GM04504 (cell line): ENCODE results near the gene F2RL2.

Source experiments
- DNase-seq: peaks from one replicate; pipeline ENCODE4 v3.0.0-alpha.2; 2012; ENCODE audit warnings: low read depth

Gene F2RL2

DNA sequence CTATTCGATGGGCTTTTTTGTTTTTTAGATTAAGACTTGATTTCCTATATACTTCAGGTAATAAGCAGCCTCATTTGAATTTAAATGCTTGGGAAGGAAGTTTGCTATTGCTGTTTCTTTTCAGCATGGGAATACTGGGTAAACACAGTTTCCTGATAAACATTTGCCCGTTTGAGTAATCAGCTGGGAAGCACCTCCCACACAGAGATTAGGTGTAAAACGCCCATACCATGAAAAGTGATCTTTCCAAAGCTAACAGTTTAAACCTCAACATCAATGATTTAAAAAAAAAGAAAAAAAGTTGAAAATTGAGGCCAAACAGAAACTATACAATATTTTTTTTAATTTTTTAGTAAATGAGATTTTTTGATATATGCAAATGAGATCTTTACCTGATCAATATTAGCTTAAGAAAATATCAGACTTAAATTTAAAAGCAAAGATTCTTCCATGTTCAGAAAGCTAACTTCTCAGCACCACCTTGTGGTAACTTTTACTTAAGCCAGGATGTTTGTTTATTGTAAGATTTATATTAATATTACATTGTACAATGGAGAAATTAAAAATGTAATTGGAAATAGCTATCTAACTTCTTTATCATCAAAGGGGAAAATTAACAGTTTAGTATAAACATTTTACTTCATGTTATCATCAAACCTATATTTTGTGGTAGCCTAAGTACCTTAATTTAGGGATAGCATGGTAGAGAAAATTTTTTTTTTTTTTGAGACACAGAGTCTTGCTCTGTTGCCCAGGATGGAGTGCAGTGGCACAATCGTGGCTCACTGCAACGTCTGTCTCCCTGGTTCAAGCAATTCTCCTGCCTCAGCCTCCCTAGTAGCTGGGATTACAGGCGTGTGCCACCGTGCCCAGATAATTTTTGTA is 39.8 kb downstream of the F2RL2 start:
- DNase-seq: no peak

DNA sequence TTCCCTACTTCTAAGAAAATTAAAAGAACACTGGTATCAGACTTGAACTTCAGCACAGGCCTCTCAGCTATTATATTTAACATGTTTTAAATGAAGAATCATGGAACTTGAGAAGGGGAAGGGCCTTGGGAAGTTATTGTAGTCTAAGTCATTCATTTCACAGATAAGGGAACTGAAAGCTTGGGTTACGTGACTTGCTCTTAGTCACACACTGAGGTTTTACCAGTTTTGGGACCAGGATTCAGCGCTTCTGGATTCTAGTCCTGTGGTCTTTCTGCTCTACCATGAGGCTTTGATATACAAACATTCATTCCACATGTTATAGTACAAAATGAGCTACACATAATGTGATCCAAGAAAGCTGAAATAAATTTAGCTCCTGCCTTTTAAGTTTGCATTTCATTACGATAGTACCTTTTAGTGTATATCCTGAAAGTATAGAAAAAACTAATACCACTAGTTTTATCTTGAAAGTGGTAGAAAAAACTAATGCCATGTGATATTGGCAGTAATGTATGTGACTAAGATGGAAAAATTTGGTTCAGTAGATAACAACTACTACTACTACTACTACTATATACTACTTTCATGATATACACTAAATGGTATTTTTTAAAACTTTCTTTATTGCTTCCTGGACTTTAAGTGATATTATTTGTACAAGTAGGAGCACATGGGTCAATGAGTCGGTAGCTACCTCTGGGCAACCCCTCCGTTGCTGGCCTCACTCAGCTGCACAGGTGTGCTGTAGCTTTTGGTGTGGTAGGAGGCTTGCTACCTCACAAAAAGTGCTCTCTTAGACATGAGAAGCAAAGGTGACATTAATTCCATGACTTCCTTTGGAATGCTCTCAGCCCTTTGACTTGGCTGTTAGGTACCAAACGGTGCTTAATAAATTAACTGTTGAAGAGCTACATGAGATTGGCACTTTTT is 40.7 kb downstream of the F2RL2 start:
- DNase-seq: no peak

DNA sequence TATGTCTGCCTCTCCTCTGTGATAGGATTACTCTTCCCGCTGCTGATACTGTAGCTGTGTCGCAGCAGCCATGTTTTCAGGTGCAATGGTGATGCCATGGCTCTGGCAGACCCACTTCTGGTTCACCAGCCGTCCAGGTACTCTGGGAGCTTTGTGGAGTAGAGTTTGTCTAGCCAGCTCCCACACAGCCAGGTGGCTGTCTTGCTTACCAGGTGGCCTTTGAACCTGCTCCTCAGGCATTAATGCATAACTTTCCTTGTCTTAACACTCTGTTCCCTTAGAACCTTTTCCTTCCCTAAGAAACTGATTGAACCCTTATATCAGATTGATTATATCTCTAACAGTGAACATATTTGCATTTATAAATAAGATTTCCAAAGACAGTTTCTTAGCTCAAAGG is 42.2 kb downstream of the F2RL2 start:
- no peak for DNase-seq

DNA sequence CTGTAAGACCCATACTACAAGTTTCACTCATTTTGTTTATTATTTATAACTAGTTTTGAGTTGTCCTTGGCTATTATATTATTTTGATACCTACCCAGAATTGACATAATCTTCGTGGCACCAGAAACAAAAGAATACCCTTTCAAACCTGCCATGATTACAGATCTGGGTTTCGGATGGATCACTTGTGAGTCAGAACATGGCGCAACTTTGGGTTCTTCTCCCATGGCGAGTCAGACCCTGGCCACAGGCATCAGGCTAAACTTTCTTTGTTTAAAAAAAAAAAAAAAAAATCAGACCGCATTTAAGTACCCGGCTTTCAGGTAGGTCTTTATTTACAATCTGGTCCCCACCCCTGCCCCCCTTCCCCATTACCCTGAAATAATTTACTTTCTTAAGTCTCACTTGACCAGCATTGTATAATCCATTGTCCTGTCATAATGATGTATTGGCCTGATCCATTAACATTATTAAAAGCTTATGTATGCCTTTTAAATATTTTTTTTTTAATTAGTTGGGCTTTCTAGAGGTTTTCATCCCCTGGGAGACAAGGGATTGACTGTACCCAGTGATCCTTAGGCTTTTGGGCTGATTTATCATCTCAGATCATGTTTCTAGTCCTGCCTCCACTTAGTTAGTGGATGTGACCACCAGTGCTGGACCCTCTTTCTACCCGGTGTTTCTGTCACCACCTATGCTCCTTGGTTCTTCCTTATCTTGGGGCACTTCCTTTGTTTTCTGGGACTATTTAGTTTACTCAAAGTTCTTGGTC is 43.9 kb downstream of the F2RL2 start:
- DNase-seq: no peak

DNA sequence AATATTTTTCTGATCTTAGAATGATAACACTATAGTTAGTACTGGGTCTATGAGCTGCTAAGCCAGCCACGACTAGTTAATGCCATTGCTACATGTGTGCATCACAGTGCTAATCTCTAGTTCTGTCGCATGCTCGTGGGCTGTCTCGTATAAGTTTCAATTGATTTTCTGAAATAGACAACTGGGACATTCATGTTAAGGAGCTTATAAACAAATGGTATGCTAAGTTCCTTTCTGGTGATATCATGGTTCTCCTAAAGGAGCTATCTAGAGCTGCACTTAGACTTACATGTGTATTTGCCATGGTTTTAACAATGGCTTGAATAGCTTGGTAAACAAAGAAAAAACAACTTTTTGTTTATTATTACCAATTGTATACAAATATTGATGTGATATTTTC is 46.2 kb downstream of the F2RL2 start:
- DNase-seq: no peak

DNA sequence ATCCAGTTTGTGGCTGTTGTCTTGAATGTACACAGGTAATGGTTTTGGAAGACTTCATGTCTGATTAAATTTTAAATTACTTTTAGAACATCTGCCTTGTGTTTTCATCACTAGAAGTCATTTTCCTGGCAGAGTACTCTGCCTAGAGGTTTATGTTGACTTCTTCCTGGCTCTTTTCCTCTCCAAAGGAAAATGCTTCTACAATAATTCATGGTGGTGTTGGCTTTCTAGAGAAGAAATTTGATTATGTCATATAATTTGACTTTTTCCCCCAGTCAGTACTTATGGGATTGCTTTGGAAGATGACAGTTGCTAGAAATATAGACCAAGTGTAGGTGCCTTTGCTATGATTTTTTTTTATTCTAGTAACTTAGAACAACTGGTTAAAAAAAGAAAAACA is 46.8 kb downstream of the F2RL2 start:
- DNase-seq: no peak

DNA sequence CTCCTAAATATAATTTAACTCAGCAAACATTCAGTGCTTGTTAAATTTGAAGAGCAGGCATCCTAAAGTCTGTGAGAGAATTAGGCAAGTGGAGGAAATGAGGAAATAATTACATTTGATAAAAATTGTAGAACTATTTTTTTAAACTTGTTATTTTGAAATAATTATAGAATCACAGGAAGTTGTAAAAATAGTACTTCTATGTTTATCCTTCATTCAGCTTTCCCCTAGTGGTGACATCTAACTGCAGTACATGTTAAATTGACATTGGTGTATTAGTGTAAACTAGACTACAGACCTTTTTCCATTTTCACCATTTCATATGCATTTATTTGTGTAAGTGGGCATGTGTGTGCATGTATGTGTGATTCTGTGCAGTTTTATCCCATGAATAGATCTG is 51.6 kb downstream of the F2RL2 start:
- no peak for DNase-seq

DNA sequence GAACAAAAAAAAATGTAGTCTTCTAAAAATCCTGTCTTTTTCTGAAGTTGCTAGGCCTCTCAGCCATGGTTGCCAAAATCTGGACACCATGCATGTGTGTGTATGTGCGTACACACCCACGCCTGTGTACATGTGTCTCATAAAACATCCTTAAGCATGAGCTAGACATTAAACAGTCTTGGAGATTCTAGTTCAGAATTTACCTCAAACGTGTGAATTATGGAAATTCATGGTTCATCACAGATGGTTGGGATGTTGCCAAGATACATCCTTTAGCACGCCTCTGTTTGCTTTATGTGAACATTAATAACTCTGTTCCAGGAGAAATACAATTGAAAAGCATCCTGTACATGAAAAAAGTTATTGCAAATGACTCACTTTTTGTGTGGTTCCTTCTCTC is 53.0 kb downstream of the F2RL2 start:
- no peak for DNase-seq
